ENCODE data around the gene LATS2. TPM values are rescaled to one million over a fixed set of nuclear protein-coding genes. Genes with fewer than 3 reads are reported as not detected.

Gene LATS2
- total RNA-seq, 1 donor: 24.2 TPM

DNA sequence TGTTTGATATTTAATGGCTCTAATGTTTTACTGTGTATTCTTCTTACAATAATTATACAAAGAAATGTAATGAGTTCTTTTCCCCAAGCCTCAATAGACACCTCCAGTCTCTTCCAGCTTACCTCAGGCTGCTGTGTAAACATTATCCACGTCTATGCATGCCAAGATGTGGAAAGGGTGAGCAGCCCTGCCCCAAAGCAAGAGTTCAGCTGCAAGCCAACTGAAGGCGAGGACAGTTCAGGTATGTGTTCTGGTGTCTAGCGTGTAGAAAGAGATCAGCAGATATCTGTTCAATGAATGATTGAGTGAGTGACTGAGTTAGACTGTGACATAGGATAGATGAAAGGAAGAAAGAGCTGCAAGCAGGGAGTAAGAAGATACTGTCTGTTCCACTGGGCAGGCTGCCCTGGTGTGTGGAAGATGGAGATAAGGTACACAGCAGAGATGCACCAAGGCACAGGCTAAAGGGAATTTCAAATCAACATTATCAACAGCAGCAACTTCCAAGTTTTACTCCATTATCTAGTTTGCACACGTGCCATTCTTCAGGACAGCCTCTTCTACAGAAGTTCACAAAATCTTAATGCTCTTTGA lies 66.0 kb downstream of the LATS2 start:
- Histone ChIP-seq H3K4me1 (ENCODE audit: insufficient read depth, low read length) (peaks cover 38% of the 10 kb centered on the region), H4K20me1 (ENCODE audit: insufficient read depth, low read length) (peaks cover 20% of the 10 kb centered on the region), H3K4me3 (ENCODE audit: insufficient read depth, low read length) (no peak overlapping the region), H2AFZ (ENCODE audit: low read length) (no peak overlapping the region), H3K9me3 (ENCODE audit: low read depth, low read length) (no peaks in the 10 kb centered on the region), H3K27ac (ENCODE audit: low read depth, low read length) (peak overlapping the region; percentile 86), H3K79me2 (ENCODE audit: insufficient read depth, low read length) (peaks cover 87% of the 10 kb centered on the region), H3K36me3 (ENCODE audit: insufficient read depth, low read length) (peaks cover 43% of the 10 kb centered on the region), H3K4me2 (ENCODE audit: insufficient read depth, low read length) (no peak overlapping the region), H3K27me3 (ENCODE audit: insufficient read depth, low read length) (no peaks in the 10 kb centered on the region)
- no peak for DNase-seq (ENCODE audit: insufficient read length, low spot score, missing footprints)
- TF ChIP-seq, protein P1, sequence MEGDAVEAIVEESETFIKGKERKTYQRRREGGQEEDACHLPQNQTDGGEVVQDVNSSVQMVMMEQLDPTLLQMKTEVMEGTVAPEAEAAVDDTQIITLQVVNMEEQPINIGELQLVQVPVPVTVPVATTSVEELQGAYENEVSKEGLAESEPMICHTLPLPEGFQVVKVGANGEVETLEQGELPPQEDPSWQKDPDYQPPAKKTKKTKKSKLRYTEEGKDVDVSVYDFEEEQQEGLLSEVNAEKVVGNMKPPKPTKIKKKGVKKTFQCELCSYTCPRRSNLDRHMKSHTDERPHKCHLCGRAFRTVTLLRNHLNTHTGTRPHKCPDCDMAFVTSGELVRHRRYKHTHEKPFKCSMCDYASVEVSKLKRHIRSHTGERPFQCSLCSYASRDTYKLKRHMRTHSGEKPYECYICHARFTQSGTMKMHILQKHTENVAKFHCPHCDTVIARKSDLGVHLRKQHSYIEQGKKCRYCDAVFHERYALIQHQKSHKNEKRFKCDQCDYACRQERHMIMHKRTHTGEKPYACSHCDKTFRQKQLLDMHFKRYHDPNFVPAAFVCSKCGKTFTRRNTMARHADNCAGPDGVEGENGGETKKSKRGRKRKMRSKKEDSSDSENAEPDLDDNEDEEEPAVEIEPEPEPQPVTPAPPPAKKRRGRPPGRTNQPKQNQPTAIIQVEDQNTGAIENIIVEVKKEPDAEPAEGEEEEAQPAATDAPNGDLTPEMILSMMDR (IDR thresholded peaks at IDR 0.05; ENCODE audit: extremely low read depth, low read depth, low read length): no peak

DNA sequence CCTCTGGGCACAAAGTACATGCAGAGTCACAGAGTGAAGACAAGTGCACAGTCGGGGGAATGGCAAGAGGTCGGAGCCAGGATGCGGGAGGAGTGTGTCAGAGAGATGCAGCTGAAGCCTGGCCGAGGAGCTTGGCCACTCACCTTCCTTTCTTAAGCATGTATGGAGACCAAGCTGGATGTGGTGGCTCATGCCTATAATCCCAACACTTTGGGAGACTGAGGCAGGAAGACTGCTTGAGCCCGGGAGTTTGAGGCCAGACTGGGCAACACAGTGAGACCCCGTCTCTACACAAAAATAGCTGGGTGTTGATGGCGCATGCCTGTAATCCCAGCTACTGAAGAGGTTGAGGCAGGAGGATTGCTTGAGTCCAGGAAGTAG lies 67.0 kb downstream of the LATS2 start:
- Histone ChIP-seq H3K4me1 (ENCODE audit: insufficient read depth, low read length) (peaks cover 38% of the 10 kb centered on the region), H3K27ac (ENCODE audit: low read depth, low read length) (peak overlapping the region; percentile 86), H3K36me3 (ENCODE audit: insufficient read depth, low read length) (peaks cover 52% of the 10 kb centered on the region)

DNA sequence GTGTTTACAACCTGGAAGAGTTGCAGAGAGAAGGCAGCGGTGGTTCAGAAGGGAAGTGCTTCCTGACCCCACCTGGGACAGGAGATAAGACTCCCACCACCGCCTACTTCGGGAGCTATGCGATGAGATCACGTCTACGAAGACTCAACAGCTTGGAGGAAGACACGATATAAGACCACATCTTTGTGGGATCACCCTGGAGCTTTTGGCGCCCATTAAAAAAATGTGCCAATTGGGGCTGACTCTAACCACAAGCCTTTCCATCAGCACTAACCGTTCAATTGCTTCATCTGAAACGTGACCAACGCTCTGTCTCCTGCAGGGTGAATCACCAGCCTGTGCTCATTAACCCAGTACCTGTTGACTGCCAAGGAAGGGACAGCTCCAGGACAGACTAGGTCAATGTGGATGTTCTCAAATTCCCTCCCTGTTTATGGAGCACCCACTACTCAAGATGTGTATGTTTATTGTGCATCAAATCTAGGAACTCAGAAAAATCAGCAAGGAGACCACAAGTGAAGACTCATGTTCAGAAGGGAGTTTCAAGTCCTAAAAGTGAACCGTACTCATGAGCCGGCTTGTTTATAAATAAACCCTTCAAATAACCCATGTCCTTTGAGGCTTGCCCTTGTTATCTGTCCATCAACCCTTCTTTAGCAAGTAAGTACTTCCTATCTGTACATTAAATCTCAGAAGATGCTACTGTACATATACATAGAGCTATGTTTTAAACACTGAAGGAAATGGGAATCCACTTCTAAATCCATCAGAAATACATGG lies 67.5 kb downstream of the LATS2 start:
- no peaks in the 10 kb centered on the region for H3K27me3 ChIP-seq (ENCODE audit: insufficient read depth, low read length)
- H3K4me2 ChIP-seq (ENCODE audit: insufficient read depth, low read length): peak overlapping the region; percentile 14
- TF ChIP-seq, protein P1 (IDR thresholded peaks at IDR 0.05; ENCODE audit: extremely low read depth, low read depth, low read length): no peak
- H4K20me1 ChIP-seq (ENCODE audit: insufficient read depth, low read length): peaks cover 20% of the 10 kb centered on the region
- H3K4me1 ChIP-seq (ENCODE audit: insufficient read depth, low read length): peaks cover 38% of the 10 kb centered on the region
- peak overlapping the region; percentile 86 for H3K27ac ChIP-seq (ENCODE audit: low read depth, low read length)
- H3K79me2 ChIP-seq (ENCODE audit: insufficient read depth, low read length): peaks cover 88% of the 10 kb centered on the region
- H2AFZ ChIP-seq (ENCODE audit: low read length): no peak overlapping the region
- no peaks in the 10 kb centered on the region for H3K9me3 ChIP-seq (ENCODE audit: low read depth, low read length)
- H3K36me3 ChIP-seq (ENCODE audit: insufficient read depth, low read length): peaks cover 53% of the 10 kb centered on the region
- DNase-seq (ENCODE audit: insufficient read length, low spot score, missing footprints): peak; percentile 95
- H3K4me3 ChIP-seq (ENCODE audit: insufficient read depth, low read length): no peak overlapping the region

More for the DNA sequence above, 67.0 kb downstream of the LATS2 start:
- DNase-seq (ENCODE audit: insufficient read length, low spot score, missing footprints): no peak
- TF ChIP-seq, protein P1 (IDR thresholded peaks at IDR 0.05; ENCODE audit: extremely low read depth, low read depth, low read length): no peak
- Histone ChIP-seq H3K9me3 (ENCODE audit: low read depth, low read length) (no peaks in the 10 kb centered on the region), H2AFZ (ENCODE audit: low read length) (no peak overlapping the region), H3K79me2 (ENCODE audit: insufficient read depth, low read length) (peaks cover 90% of the 10 kb centered on the region), H3K27me3 (ENCODE audit: insufficient read depth, low read length) (no peaks in the 10 kb centered on the region), H4K20me1 (ENCODE audit: insufficient read depth, low read length) (peaks cover 20% of the 10 kb centered on the region), H3K4me3 (ENCODE audit: insufficient read depth, low read length) (no peak overlapping the region), H3K4me2 (ENCODE audit: insufficient read depth, low read length) (peak overlapping the region; percentile 14)

DNA sequence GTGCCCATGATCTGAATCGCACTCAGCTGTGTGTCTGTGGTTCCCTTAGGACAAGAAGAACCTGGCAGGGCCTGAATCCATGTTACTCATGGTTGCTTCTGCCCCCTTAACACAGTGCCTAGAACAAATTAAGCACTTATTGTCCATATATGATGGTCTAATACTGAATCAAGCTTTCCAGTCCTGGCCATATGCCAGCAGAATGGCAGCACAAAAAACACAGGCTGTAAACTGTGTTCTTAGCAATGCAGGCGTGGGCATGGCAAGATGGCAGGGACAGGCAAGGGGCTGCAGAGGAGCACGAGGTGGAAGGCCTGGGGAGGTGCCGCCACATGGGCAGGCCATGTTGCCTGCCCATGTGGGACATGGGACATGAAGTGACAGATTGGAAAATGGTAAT lies 68.2 kb downstream of the LATS2 start:
- no peak overlapping the region for H2AFZ ChIP-seq (ENCODE audit: low read length)
- no peaks in the 10 kb centered on the region for H3K27me3 ChIP-seq (ENCODE audit: insufficient read depth, low read length)
- H3K36me3 ChIP-seq (ENCODE audit: insufficient read depth, low read length): peaks cover 56% of the 10 kb centered on the region
- no peak for DNase-seq (ENCODE audit: insufficient read length, low spot score, missing footprints)
- H3K4me3 ChIP-seq (ENCODE audit: insufficient read depth, low read length): no peak overlapping the region
- H3K27ac ChIP-seq (ENCODE audit: low read depth, low read length): peak overlapping the region; percentile 86
- H3K9me3 ChIP-seq (ENCODE audit: low read depth, low read length): no peaks in the 10 kb centered on the region
- peaks cover 84% of the 10 kb centered on the region for H3K79me2 ChIP-seq (ENCODE audit: insufficient read depth, low read length)
- H4K20me1 ChIP-seq (ENCODE audit: insufficient read depth, low read length): peaks cover 20% of the 10 kb centered on the region
- H3K4me2 ChIP-seq (ENCODE audit: insufficient read depth, low read length): peak overlapping the region; percentile 14
- TF ChIP-seq, protein P1 (IDR thresholded peaks at IDR 0.05; ENCODE audit: extremely low read depth, low read depth, low read length): no peak
- peaks cover 34% of the 10 kb centered on the region for H3K4me1 ChIP-seq (ENCODE audit: insufficient read depth, low read length)
